ENCODE results near the gene SPCS1.

Gene SPCS1

GRCh38 chr3:52684184-52684583 is 21.7 kb upstream of the SPCS1 start:
- no peaks in the 10 kb centered on the region for H3K9me3 Mint-ChIP-seq
- TF ChIP-seq, protein P1, sequence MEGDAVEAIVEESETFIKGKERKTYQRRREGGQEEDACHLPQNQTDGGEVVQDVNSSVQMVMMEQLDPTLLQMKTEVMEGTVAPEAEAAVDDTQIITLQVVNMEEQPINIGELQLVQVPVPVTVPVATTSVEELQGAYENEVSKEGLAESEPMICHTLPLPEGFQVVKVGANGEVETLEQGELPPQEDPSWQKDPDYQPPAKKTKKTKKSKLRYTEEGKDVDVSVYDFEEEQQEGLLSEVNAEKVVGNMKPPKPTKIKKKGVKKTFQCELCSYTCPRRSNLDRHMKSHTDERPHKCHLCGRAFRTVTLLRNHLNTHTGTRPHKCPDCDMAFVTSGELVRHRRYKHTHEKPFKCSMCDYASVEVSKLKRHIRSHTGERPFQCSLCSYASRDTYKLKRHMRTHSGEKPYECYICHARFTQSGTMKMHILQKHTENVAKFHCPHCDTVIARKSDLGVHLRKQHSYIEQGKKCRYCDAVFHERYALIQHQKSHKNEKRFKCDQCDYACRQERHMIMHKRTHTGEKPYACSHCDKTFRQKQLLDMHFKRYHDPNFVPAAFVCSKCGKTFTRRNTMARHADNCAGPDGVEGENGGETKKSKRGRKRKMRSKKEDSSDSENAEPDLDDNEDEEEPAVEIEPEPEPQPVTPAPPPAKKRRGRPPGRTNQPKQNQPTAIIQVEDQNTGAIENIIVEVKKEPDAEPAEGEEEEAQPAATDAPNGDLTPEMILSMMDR (IDR thresholded peaks at IDR 0.05; ENCODE audit: unreplicated experiment in 3 of 3) = no peak

GRCh38 chr3:52685285-52685708 is 20.6 kb upstream of the SPCS1 start:
- Mint-ChIP-seq H3K9me3 (no peaks in the 10 kb centered on the region), H3K36me3 (ENCODE audit: low read depth) (peaks cover 48% of the 10 kb centered on the region), H3K4me1 (peaks cover 40% of the 10 kb centered on the region), H3K27me3 (ENCODE audit: low read depth) (no peaks in the 10 kb centered on the region), H3K4me3 (peak overlapping the region; percentile 93), H3K27ac (peak overlapping the region; percentile 95 to 100 (median 97))
- TF ChIP-seq, protein P1 (IDR thresholded peaks at IDR 0.05; ENCODE audit: unreplicated experiment in 3 of 3) = no peak

More at GRCh38 chr3:52684184-52684583, 21.7 kb upstream of the SPCS1 start:
- Mint-ChIP-seq H3K4me3 (peak overlapping the region; percentile 93), H3K27me3 (ENCODE audit: low read depth) (no peaks in the 10 kb centered on the region), H3K27ac (peak overlapping the region; percentile 95 to 100 (median 97)), H3K36me3 (ENCODE audit: low read depth) (peaks cover 49% of the 10 kb centered on the region), H3K4me1 (peaks cover 40% of the 10 kb centered on the region)

DNA sequence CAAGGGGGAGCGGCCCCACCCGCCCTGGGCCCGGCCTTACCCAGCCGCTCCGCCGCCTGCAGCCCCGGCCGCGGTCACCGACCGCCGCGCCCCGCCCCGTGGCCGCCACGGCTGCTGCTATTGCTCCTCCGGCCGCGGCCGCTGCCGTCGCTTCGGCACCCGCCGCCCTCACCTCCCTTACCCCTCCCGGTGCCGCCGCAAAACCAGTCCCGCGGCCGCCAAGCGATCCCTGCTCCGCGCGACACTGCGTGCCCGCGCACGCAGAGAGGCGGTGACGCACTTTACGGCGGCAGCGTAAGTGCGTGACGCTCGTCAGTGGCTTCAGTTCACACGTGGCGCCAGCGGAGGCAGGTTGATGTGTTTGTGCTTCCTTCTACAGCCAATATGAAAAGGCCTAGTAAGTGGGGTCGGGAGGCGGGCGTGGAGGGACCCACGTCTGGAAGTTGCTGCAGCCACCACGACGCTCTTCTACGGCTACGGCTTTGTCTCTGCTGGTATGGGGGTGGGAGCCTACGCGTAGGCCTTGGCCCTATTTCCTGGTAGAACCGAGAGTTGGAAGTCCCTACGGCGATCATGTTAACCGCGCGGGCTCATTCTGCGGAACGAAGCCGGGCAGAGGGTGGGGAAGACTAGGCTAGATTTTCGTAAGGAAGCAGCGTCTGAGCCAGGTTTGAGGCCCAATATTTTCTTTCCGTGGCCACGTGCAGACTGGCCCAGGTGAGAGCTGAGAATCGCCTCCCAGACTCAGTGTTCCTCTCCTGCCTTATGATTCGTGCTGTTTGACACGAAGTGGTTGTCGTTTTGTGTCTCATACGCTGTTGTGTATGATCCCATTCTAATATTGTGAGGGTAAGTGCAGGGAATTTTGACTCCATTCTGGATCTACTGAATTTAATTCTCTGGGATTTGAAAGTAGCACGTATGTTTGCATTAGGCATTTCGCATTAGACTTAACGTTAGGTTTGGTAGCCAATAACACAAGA is 19.9 kb upstream of the SPCS1 start, which contains the start of the genes GNL3 and PBRM1:
Gene GNL3 (plus strand): TSS at position 324 of the 983 bp plus-strand sequence. CDS start 61 bp downstream, at position 385.
Gene PBRM1 (minus strand): TSS at position 205 of the 983 bp plus-strand sequence.
- Mint-ChIP-seq H3K27me3 (ENCODE audit: low read depth) (no peaks in the 10 kb centered on the region), H3K36me3 (ENCODE audit: low read depth) (peaks cover 51% of the 10 kb centered on the region), H3K4me3 (peak within 1 kb of the TSS; percentile 96 to 97 (median 97)), H3K27ac (peak within 1 kb of the TSS; percentile 95 to 100 (median 98)), H3K4me1 (peaks cover 37% of the 10 kb centered on the region), H3K9me3 (no peaks in the 10 kb centered on the region)
- TF ChIP-seq, protein P1 (IDR thresholded peaks at IDR 0.05; ENCODE audit: unreplicated experiment in 3 of 3) = no peak

DNA sequence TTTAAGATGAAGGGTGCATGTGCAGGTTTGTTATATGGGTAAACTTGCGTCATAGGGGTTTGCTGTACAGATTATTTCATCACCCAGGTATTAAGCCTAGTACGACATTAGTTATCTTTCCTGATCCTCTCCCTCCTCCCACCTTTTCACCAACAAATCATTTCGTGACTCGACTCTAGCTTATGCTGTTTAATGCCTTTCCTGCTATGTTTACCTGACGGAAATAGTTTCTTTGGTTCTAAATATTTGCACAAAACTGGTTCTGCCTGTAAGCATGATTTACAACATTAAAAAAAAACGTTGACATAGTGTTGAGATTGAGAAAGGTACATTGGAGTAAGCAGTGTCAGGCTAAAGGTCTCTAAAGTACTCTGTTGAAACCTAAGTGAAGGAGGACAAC is 17.6 kb upstream of the SPCS1 start:
- TF ChIP-seq, protein P1 (IDR thresholded peaks at IDR 0.05; ENCODE audit: unreplicated experiment in 3 of 3) = no peak
- no peaks in the 10 kb centered on the region for H3K9me3 Mint-ChIP-seq
- peaks cover 20% of the 10 kb centered on the region for H3K4me1 Mint-ChIP-seq
- peaks cover 61% of the 10 kb centered on the region for H3K36me3 Mint-ChIP-seq (ENCODE audit: low read depth)
- H3K27ac Mint-ChIP-seq = no peak overlapping the region
- peak overlapping the region; percentile 61 to 96 (median 68) for H3K4me3 Mint-ChIP-seq
- no peaks in the 10 kb centered on the region for H3K27me3 Mint-ChIP-seq (ENCODE audit: low read depth)

DNA sequence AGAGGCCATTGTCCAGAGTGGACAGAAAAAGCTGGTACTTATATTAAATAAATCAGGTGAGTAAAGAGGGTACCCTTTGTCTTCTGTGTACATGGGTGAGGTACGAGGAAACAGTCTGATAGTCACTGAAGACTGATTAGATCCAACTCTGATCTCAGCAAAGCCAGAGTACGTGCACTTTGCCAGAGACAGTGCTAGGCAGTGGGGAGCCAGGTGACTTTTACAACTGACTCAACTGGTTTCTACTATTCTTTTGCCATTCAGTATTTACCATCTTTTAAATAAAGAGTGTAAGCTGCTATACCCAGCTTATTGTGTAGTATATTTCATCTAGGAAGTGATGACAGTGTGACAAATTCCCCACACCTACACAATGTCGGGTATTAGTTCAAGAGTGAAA is 16.8 kb upstream of the SPCS1 start:
- no peak overlapping the region for H3K4me3 Mint-ChIP-seq
- H3K27ac Mint-ChIP-seq = no peak overlapping the region
- H3K4me1 Mint-ChIP-seq = peaks cover 19% of the 10 kb centered on the region
- H3K27me3 Mint-ChIP-seq (ENCODE audit: low read depth) = no peaks in the 10 kb centered on the region
- H3K36me3 Mint-ChIP-seq (ENCODE audit: low read depth) = peaks cover 68% of the 10 kb centered on the region
- H3K9me3 Mint-ChIP-seq = no peaks in the 10 kb centered on the region
- TF ChIP-seq, protein P1 (IDR thresholded peaks at IDR 0.05; ENCODE audit: unreplicated experiment in 3 of 3) = no peak
